ENCODE measurements around the gene EFTUD2. TPM values are rescaled to one million over a fixed set of nuclear protein-coding genes. Genes with fewer than 3 reads are reported as not detected.

Gene EFTUD2
- total and polyA plus RNA-seq, 9 of the 15 experiments (the other 6 are each of a cell fraction or from before 2014, with no cell fraction given), result 65.8 to 362 (median 218) TPM

GRCh38 chr17:44947461-44948314 lies 48.4 kb upstream of the EFTUD2 start, which contains the start of gene KIF18B (continued):
- peak; percentile 88; the same call in 1 of the 2 replicates for TF ChIP-seq AFF4 (CRISPR knock-in tag; IDR thresholded peaks at IDR 0.05)
- TF ChIP-seq NR4A1 (CRISPR knock-in tag; IDR thresholded peaks at IDR 0.05), result no peak
- TF ChIP-seq NR4A1 (tag; IDR thresholded peaks at IDR 0.05), result no peak
- no peak for TF ChIP-seq ZBTB1 (CRISPR knock-in tag; IDR thresholded peaks at IDR 0.05; ENCODE audit: borderline replicate concordance, low read depth)
- TF ChIP-seq MYC (IDR thresholded peaks at IDR 0.05; ENCODE audit: low read depth, low read length), result peak; percentile 74
- TF ChIP-seq MYC (CRISPR knock-in tag; IDR thresholded peaks at IDR 0.05; ENCODE audit: borderline replicate concordance, low read depth), result peak; percentile 19; the same call in 1 of the 2 replicates
- no peak for TF ChIP-seq ZFP30 (CRISPR knock-in tag; IDR thresholded peaks at IDR 0.05; ENCODE audit: borderline replicate concordance)
- peak; percentile 73 for TF ChIP-seq MGA (IDR thresholded peaks at IDR 0.05)
- no peak for TF ChIP-seq HMBOX1 (IDR thresholded peaks at IDR 0.05)
- TF ChIP-seq POLR2B (IDR thresholded peaks at IDR 0.05; ENCODE audit: low read depth, partially characterized antibody), result peak; percentile 96

All from K562 (cell line).